Hepatocyte (in vitro differentiated cells): ENCODE results near the gene ITGA11.

ENCODE experiments used
- EZH2 ChIP-seq: fragments of 200-600 bp; sonication (generic); IDR thresholded peaks from 2 replicates; pipeline ENCODE4 v1.6.1; 2016; ENCODE audit warnings: antibody characterized with exemption, mild to moderate bottlenecking, borderline replicate concordance
- EZH2phosphoT487 ChIP-seq: fragments of 200-600 bp; sonication (generic); IDR thresholded peaks from one replicate; pipeline ENCODE4 v1.6.1; 2018; ENCODE audit warnings: antibody characterized with exemption, mild to moderate bottlenecking, low read depth, moderate library complexity; ENCODE audit not compliant: unreplicated experiment, severe bottlenecking
- TF ChIP-seq, protein P1 (sequence below): fragments of 200-600 bp; sonication (generic); IDR thresholded peaks from 2 replicates; pipeline ENCODE4 v1.5.1; 2016; ENCODE audit warnings: antibody characterized with exemption, mild to moderate bottlenecking; ENCODE audit not compliant: poor library complexity

DNA sequence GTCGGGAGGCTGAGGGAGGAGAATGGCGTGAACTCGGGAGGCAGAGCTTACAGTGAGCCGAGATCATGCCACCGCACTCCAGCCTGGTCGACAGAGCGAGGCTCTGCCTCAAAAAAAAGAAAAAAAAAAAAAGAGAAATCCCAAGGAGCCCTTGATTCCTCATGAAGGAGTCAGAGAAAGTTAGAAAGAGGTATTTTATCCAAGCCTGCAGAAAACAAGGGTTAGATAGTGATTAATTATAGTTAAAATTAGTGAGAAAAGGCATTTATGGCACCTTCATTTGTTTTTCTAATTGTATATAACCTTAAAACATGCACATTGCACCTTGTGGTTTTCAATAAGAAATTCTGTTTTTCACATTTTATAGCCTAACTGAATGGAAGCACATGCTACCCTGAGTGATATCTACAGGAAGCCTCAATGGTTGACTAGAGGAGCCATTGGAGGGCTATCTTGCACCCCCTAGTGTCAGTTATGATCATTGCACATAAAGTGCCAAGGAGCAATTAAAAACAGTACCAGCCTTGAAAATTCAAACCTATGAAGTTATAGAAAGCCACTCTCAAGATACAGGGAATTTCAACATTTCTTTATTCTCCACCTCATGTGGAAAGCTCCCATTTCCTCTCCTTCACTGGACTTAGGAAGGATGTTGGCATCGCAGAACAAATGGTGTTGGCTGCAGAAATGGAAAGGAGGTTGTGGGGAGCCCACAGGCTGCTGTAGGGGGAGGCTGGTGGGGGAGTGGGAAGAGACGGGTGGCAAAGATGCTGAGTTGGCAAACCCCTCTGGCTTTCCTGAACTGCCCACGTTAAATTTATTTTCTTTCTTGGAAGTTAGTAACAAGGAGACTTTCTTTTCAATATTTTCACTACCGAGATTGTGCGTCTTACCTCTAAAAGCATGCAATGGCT, 48.5 kb downstream of the ITGA11 start:
- TF ChIP-seq, protein P1, sequence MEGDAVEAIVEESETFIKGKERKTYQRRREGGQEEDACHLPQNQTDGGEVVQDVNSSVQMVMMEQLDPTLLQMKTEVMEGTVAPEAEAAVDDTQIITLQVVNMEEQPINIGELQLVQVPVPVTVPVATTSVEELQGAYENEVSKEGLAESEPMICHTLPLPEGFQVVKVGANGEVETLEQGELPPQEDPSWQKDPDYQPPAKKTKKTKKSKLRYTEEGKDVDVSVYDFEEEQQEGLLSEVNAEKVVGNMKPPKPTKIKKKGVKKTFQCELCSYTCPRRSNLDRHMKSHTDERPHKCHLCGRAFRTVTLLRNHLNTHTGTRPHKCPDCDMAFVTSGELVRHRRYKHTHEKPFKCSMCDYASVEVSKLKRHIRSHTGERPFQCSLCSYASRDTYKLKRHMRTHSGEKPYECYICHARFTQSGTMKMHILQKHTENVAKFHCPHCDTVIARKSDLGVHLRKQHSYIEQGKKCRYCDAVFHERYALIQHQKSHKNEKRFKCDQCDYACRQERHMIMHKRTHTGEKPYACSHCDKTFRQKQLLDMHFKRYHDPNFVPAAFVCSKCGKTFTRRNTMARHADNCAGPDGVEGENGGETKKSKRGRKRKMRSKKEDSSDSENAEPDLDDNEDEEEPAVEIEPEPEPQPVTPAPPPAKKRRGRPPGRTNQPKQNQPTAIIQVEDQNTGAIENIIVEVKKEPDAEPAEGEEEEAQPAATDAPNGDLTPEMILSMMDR, result peak; percentile 49
- TF ChIP-seq EZH2phosphoT487 (no peak), EZH2 (no peak)
